B cell (primary cell): ENCODE data around the gene ZMYND19.
"Not testable (repeated sequence)": the region's sequence is repeated elsewhere in the genome, so short reads cannot be mapped to it uniquely, and the experiment has no call there.

Experiments used
- CTCF ChIP-seq: fragments of 200-600 bp; IDR thresholded peaks from one replicate; pipeline ENCODE4 v1.8.0; 2022; ENCODE audit warnings: antibody characterized with exemption, mild to moderate bottlenecking
- EZH2 ChIP-seq: IDR thresholded peaks from 2 replicates; pipeline ENCODE4 v1.6.1; 2012; ENCODE audit warnings: borderline replicate concordance, low read depth, mild to moderate bottlenecking, moderate library complexity, low read length; ENCODE audit not compliant: insufficient read depth, poor library complexity, severe bottlenecking

GRCh38 chr9:137568445-137568844 is 21.9 kb downstream of the ZMYND19 start:
- TF ChIP-seq EZH2, CTCF: not testable (repeated sequence)
